Small intestine (tissue), 7 donors: ENCODE data around the gene KIF18B. TPM values are rescaled to one million over a fixed set of nuclear protein-coding genes. Genes with fewer than 3 reads are reported as not detected.

Experiments
- DNase-seq, 2 donors: peaks; one replicate each; pipeline versions ENCODE4 v3.0.0 to v3.0.0-alpha.2; 2013
- FAIRE-seq: peaks from 2 replicates; lab custom pipeline; 2012; peaks lifted over from hg19 to GRCh38; lab: Jason Lieb, UNC
- H3K27ac ChIP-seq, 3 donors: one replicate each; pipeline ENCODE4 v1.5.1; 2013; ENCODE audit warnings: low read length in 2 of 3, mild to moderate bottlenecking in 2 of 3, control low read depth in 1 of 3, inconsistent platforms in 1 of 3, low read depth in 1 of 3, moderate library complexity in 1 of 3
- H3K27me3 ChIP-seq, 3 donors: one replicate each; pipeline ENCODE4 v1.6.1; 2013; ENCODE audit warnings: low read length in 3 of 3, inconsistent platforms in 1 of 3; ENCODE audit not compliant: control insufficient read depth in 3 of 3, insufficient read depth in 3 of 3
- H3K36me3 ChIP-seq, 3 donors: one replicate each; pipeline ENCODE4 v1.6.1; 2013; ENCODE audit warnings: low read length in 3 of 3, inconsistent platforms in 1 of 3, low read depth in 1 of 3, mild to moderate bottlenecking in 1 of 3, moderate library complexity in 1 of 3; ENCODE audit not compliant: control insufficient read depth in 3 of 3, insufficient read depth in 2 of 3
- H3K4me1 ChIP-seq, 3 donors: one replicate each; pipeline ENCODE4 v1.6.1; 2013; ENCODE audit warnings: low read length in 2 of 3, inconsistent platforms in 1 of 3, low read depth in 1 of 3, mild to moderate bottlenecking in 1 of 3, moderate library complexity in 1 of 3; ENCODE audit not compliant: control insufficient read depth in 3 of 3, insufficient read depth in 2 of 3
- H3K4me3 ChIP-seq, 3 donors: one replicate each; pipeline ENCODE4 v1.5.1; 2013; ENCODE audit warnings: low read length in 3 of 3, control low read depth in 1 of 3, inconsistent platforms in 1 of 3, low read depth in 1 of 3, mild to moderate bottlenecking in 1 of 3, moderate library complexity in 1 of 3
- H3K9me3 ChIP-seq, 2 donors: one replicate each; pipeline ENCODE4 v1.6.1; 2013; ENCODE audit warnings: low read depth in 1 of 2, low read length in 1 of 2; ENCODE audit not compliant: control insufficient read depth in 2 of 2, insufficient read depth in 1 of 2
- WGBS, 3 donors: extraction: QIAGEN DNeasy Blood & Tissue Kit; methylation state at CpG; one replicate each; pipeline ENCODE4 v1.1.7; 2013; 5-methylcytosine and 5-hydroxymethylcytosine counted together
- polyA plus RNA-seq, 4 donors: library from polyadenylated mRNA; stranded (reverse) in 3 of 4; unstranded in 1 of 4; fragments of 200-250 nt in 3 of 4; fragments of 120-200 nt in 1 of 4; gene quantifications; one replicate each; pipeline versions ENCODE4 v1.2.1 to v1.2.3, GENCODE V29; 2013
- donor health status: healthy with polysubstance abuse.
- donor health status: control.
- donor health status: control.
- donor health status: Bipolar disorder and iron deficiency.
- donor health status: healthy.

KIF18B gene
- polyA plus RNA-seq, 4 donors: 0.27 to 9.5 (median 3.8) TPM

DNA sequence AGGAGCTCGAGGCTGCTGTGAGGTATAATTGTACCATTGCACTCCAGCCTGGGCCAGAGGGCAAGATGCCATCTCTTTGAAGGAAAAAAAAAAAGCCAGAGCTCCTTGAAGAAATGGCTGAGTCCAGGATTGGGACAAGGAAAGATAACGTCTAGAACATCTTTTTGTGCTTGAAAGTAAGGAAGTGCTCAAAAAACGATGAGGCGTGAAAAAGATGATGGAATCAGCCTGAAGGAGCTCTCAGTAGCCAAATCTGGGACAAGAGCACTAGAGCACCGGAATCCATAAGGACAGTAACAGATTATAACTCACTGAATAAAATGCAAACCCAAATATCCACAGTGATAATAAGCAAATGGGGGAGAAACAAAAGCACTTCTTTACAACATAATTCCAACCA is 70.5 kb downstream of the KIF18B start:
- 84 to 90% (median 87%) methylated on average over 5 of the region's 5 CpGs for WGBS, 3 donors
- Histone ChIP-seq H3K27ac (no peak overlapping the region), H3K36me3 (peaks cover 20 to 64% (median 26%) of the 10 kb centered on the region in 3 donors), H3K4me1 (no peaks in the 10 kb centered on the region), H3K9me3 (no peaks in the 10 kb centered on the region), H3K27me3 (no peaks in the 10 kb centered on the region), H3K4me3 (no peak overlapping the region)
- DNase-seq (no peak), FAIRE-seq (no peak)

GRCh38 chr17:44875761-44876160 is 71.8 kb downstream of the KIF18B start:
- no peak for DNase-seq
- no peak for FAIRE-seq
- Histone ChIP-seq H3K27ac (no peak overlapping the region), H3K27me3 (no peaks in the 10 kb centered on the region), H3K4me1 (no peaks in the 10 kb centered on the region), H3K36me3 (peaks cover 17 to 70% (median 21%) of the 10 kb centered on the region in 3 donors), H3K4me3 (no peak overlapping the region), H3K9me3 (no peaks in the 10 kb centered on the region)
- 95 to 98% (median 96%) methylated on average over 6 of the region's 6 CpGs for WGBS, 3 donors

Other genes starting within 250 kb of the KIF18B start
- gene DBF4B, start 239.1 kb downstream of the KIF18B start, polyA plus RNA-seq: 1 to 10 TPM in 3 of 4 donors, under 1 TPM in 1; 0.54 to 9.1 (median 3.1) TPM
- under 1 TPM in 2 of 4 donors, not detected in 2; 0.15 to 0.62 TPM for gene ADAM11, start 188.8 kb downstream of the KIF18B start, polyA plus RNA-seq
- gene GJC1, start 117.5 kb downstream of the KIF18B start, polyA plus RNA-seq: 1 to 10 TPM in 2 of 4 donors, not detected in 2; 3.2 to 4.7 TPM
- gene HIGD1B, start 99.9 kb downstream of the KIF18B start, polyA plus RNA-seq: 1 to 10 TPM in 3 of 4 donors, not detected in 1; 1.2 to 6.5 (median 1.5) TPM
- gene EFTUD2, start 48.3 kb downstream of the KIF18B start, polyA plus RNA-seq: 10 to 100 TPM; 19.9 to 71.2 (median 33.8) TPM
- 1 to 10 TPM in 1 of 4 donors, under 1 TPM in 2, not detected in 1; 0.32 to 1.3 (median 0.45) TPM for gene GFAP, start 32.3 kb downstream of the KIF18B start, polyA plus RNA-seq
- gene C1QL1, start 20.5 kb upstream of the KIF18B start, polyA plus RNA-seq: 1 to 10 TPM in 3 of 4 donors, not detected in 1; 1.3 to 5.4 (median 2.6) TPM
- 10 to 100 TPM in 2 of 4 donors, 1 to 10 TPM in 2; 4.2 to 22.5 (median 11.4) TPM for gene DCAKD, start 103.9 kb upstream of the KIF18B start, polyA plus RNA-seq
- 100 to 1,000 TPM in 1 of 4 donors, 10 to 100 TPM in 3; 38.9 to 131 (median 72.0) TPM for gene NMT1, start 113.5 kb upstream of the KIF18B start, polyA plus RNA-seq
- 10 to 100 TPM in 3 of 4 donors, 1 to 10 TPM in 1; 7.8 to 23.1 (median 11.2) TPM for gene PLCD3, start 184.7 kb upstream of the KIF18B start, polyA plus RNA-seq
- gene ACBD4, start 187.9 kb upstream of the KIF18B start, polyA plus RNA-seq: 100 to 1,000 TPM in 2 of 4 donors, 10 to 100 TPM in 2; 18.1 to 184 (median 93.2) TPM
- gene HEXIM1, start 200.7 kb upstream of the KIF18B start, polyA plus RNA-seq: 10 to 100 TPM; 17.5 to 51.7 (median 42.4) TPM
- 10 to 100 TPM; 11.2 to 13.3 (median 12.1) TPM for gene HEXIM2, start 214.1 kb upstream of the KIF18B start, polyA plus RNA-seq